HG03432 (cell line): Measurements from ENCODE around the gene HS3ST3A1.

Source experiments
- ATAC-seq: cut with Tn5 transposase; IDR thresholded peaks from one replicate; pipeline ENCODE4 v1.9.1; 2021; ENCODE audit warnings: mild to moderate bottlenecking, moderate library complexity; ENCODE audit not compliant: unreplicated experiment

HS3ST3A1 gene

GRCh38 chr17:13541032-13541480, 60.7 kb downstream of the HS3ST3A1 start:
- no peak for ATAC-seq

- ATAC-seq: no peak
Measured at GRCh38 chr17:13540546-13540945, 61.2 kb downstream of the HS3ST3A1 start.

GRCh38 chr17:13539421-13539820, 62.3 kb downstream of the HS3ST3A1 start:
- no peak for ATAC-seq

- ATAC-seq: no peak
Measured at GRCh38 chr17:13538841-13539411, 62.8 kb downstream of the HS3ST3A1 start.

- ATAC-seq: no peak
Measured at GRCh38 chr17:13537871-13538643, 63.7 kb downstream of the HS3ST3A1 start.

- ATAC-seq: no peak
Measured at GRCh38 chr17:13537167-13537731, 64.5 kb downstream of the HS3ST3A1 start.

GRCh38 chr17:13534946-13535345, 66.8 kb downstream of the HS3ST3A1 start:
- no peak for ATAC-seq

- no peak for ATAC-seq
Measured at GRCh38 chr17:13531721-13532120, 70.0 kb downstream of the HS3ST3A1 start.

GRCh38 chr17:13525876-13526275, 75.9 kb downstream of the HS3ST3A1 start:
- ATAC-seq: no peak

- no peak for ATAC-seq
Measured at GRCh38 chr17:13523164-13523563, 78.6 kb downstream of the HS3ST3A1 start.

- no peak for ATAC-seq
Measured at GRCh38 chr17:13522749-13523148, 79.0 kb downstream of the HS3ST3A1 start.

- ATAC-seq: no peak
Measured at GRCh38 chr17:13521784-13522183, 79.9 kb downstream of the HS3ST3A1 start.

- ATAC-seq: no peak
Measured at GRCh38 chr17:13520899-13521572, 80.7 kb downstream of the HS3ST3A1 start.

- no peak for ATAC-seq
Measured at GRCh38 chr17:13518261-13519000, 83.3 kb downstream of the HS3ST3A1 start.

- no peak for ATAC-seq
Measured at GRCh38 chr17:13513039-13513405, 88.7 kb downstream of the HS3ST3A1 start.

- peak; percentile 37 for ATAC-seq
Measured at GRCh38 chr17:13510062-13510461, 91.7 kb downstream of the HS3ST3A1 start.

- ATAC-seq: peak; percentile 43
Measured at GRCh38 chr17:13509527-13509926, 92.2 kb downstream of the HS3ST3A1 start.

- no peak for ATAC-seq
Measured at GRCh38 chr17:13508896-13509295, 92.8 kb downstream of the HS3ST3A1 start.

- no peak for ATAC-seq
Measured at GRCh38 chr17:13503526-13503925, 98.2 kb downstream of the HS3ST3A1 start.

GRCh38 chr17:13502263-13502662, 99.5 kb downstream of the HS3ST3A1 start:
- ATAC-seq: no peak

GRCh38 chr17:13500947-13501346, 100.8 kb downstream of the HS3ST3A1 start:
- ATAC-seq: no peak
